ENCODE data around the gene GREB1.

GRCh38 chr2:11554399-11554716 is 20.5 kb downstream of the GREB1 start:
- no peak for TF ChIP-seq CTCF (IDR thresholded peaks at IDR 0.05)
- no peak for TF ChIP-seq EZH2 (IDR thresholded peaks at IDR 0.05; ENCODE audit: borderline replicate concordance, insufficient read depth, low read depth, low read length, poor library complexity, severe bottlenecking)

Measured in B cell (primary cell).